HG02798 (cell line): Measurements from ENCODE around the gene NPB.
A peak's percentile ranks its signal among the peaks of the same experiment; 100 is the strongest.

Experiments used
- ATAC-seq: cut with Tn5 transposase; IDR thresholded peaks from one replicate; pipeline ENCODE4 v1.9.1; 2021; ENCODE audit warnings: mild to moderate bottlenecking; ENCODE audit not compliant: unreplicated experiment, poor library complexity

The NPB gene

DNA sequence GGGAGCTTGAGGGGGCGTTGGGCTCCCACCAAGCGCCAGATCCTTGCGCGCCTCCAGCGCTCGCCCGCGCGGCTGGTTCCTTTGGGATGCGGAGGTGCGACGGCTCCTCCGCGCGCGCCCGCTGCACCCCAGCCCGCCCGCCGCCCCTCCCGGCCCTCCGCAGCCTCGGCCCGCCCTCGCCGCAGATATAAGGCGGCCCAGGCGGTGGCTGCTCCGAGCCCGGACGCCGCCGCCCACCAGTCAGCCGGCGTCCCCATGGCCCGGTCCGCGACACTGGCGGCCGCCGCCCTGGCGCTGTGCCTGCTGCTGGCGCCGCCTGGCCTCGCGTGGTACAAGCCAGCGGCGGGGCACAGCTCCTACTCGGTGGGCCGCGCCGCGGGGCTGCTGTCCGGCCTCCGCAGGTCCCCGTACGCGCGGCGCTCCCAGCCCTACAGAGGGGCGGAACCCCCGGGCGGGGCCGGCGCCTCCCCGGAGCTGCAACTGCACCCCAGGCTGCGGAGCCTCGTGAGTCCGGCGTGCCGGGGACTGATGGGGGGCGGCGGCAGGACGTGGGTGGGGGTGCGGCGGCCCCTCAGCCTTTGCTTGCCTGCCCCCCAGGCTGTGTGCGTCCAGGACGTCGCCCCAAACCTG, at the start of gene NPB:
TSS of gene NPB (plus strand) at position 216 of the 630 bp plus-strand sequence. CDS start at position 256, 40 bp downstream.
- ATAC-seq: no peak

DNA sequence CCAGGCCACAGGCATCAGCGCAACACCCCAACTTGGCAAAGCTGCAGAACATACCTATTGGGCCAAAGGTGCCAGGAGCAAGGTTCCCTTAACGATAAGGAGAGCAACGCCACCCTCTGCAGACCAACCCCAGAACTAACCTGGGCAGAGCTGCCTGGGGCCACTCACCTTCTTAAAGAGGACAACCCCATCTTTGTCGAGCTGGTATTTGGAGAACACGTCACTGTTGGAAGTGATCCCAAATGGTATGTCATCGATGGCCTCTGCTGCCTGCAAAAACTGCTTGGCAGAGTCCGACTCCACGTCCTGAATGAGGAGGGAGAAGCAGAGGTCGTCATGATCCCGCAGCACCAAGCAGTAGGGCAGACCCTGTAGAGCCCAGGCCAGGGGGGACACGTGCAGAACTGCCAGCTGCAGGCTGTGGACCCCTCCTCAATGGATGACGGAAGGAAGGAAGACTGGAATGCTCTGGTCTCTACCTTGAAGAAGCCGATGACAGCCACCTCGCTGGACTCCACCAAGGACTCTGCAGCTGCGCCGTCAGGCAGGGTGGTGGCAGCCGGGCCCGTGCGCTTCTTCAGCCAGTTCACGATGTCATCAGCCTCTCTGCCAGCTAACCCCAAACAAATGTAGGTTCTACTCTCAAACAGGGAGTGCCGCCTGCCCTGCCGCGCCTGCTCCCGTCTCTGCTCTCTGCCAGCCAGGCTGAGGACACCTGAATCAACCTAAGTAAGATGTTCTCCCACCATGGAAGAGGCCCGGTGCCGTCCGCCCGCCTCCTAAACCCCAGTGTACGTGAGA, 46.9 kb upstream of the NPB start:
- ATAC-seq: no peak

DNA sequence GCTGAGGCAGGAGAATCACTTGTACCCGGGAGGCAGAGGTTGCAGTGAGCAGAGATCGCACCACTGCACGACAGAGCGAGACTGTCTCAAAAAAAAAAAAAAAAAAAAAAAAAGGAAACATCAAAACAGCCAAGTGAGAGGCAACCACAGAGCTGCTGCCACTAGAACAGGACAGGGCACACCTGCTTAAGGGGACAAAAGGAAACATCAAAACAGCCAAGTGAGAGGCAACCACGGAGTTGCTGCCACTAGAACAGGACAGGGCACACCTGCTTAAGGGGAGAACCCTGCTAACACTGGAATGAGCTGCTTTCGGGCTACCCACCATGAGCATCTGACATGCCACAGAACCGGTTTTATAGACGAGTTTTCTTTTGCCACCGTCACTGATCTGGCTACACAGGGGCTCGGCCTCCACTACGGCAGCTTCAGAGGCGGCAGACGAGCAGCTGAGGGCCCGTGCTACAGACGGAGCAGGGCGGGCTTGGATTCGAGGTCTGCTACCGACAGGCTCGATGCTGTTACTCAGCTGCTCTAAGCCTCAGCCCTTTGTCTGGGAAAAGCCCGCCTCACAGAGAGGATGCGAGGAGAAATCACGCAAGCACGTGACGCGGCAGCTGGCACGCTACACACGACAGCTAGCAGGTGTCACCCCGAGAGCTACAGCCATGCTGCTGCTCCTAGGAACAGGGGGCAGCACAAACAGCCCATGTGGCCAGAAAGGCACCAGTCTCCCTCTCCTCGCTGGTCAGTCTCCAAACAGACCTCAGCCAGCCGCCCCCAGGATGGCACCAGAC, 43.7 kb upstream of the NPB start:
- no peak for ATAC-seq

DNA sequence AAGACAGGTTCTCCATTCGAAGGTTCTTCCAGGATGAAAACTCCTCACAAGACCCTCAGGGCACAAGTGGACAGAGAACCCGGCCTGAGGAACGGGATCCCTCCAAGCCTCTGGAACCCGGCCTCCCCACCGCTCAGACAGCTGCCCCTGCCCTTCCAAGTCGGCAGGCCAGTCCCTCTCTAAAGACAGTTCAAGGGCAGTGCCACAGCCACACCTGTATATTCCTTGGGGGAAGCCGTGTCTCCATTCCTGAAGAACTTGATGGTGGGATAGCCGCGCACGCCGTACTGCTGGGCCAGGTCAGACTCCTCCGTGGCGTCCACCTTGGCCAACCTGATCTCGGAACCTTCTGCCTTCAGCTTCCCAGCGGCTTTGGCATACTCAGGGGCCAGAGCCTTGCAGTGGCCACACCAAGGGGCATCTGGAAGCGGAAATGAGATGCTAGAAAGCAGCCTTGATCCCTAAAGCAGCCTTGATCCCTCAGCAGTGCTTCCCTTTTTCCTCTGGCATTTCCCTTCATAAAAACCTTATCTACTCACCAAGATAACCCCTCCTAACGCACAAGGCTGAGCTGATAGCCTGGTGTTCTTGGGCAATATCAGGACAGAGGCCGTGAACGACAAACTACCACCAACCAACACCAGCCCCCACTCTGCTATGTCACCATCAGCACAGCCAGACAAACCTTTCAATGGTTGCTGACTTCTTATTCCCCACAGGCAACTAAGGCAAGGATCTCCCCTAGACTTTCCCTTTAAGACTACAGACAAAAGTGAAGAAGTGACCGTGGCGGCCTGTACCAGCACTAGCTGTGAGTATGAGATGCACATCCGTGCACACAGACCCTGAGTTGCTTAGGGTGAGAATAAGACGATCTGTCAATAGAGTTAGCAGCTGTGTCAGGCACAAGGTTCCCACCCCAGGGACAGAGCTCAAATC, 42.8 kb upstream of the NPB start:
- no peak for ATAC-seq

GRCh38 chr17:81859906-81860755, 41.9 kb upstream of the NPB start, which contains the start of gene P4HB:
Gene P4HB, minus strand, starts transcription at chr17:81860535. Its CDS starts 64 bp downstream, at chr17:81860471.
- no peak for ATAC-seq

DNA sequence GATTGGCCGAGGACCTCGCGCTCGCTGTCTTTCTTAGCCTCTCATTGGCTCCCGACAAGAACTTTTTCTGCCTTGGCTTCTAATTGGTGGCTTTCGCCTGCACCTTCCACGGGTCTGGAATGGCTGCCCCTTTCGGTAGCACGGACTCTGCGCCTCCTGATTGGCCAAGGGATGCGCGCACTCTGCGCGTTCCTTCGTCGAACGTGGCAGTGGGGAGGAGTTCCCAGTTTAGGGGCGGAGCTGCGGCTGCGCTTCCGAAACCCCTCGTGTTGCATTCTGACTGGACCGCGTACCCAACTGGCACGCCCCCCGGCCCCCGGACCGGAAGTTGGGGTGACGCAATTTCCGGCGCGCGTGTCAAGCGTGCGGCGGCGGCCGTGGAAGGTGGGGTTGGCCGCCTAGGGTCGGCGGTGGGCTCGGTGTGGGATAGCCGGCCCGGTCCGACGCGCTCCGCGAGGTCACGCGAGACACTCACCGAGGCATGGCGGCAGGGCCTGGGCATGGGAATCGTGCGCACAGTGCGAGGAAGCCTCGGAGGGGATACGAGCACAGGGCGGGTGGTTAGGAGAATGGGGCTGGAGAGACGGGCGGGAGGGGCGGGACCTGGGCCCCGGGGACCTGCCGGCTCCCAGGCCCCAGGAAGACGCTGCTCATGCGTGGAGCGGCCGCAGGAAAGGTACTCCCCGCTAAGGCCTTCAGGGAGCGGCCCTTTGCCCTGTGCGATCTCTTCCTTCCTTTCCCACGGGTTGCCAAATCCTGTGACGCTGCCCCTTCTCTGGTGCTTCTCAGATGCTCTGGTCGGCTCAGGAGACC, 41.1 kb upstream of the NPB start:
- ATAC-seq: peak; percentile 80

GRCh38 chr17:81863123-81863675, 38.8 kb upstream of the NPB start:
- no peak for ATAC-seq

DNA sequence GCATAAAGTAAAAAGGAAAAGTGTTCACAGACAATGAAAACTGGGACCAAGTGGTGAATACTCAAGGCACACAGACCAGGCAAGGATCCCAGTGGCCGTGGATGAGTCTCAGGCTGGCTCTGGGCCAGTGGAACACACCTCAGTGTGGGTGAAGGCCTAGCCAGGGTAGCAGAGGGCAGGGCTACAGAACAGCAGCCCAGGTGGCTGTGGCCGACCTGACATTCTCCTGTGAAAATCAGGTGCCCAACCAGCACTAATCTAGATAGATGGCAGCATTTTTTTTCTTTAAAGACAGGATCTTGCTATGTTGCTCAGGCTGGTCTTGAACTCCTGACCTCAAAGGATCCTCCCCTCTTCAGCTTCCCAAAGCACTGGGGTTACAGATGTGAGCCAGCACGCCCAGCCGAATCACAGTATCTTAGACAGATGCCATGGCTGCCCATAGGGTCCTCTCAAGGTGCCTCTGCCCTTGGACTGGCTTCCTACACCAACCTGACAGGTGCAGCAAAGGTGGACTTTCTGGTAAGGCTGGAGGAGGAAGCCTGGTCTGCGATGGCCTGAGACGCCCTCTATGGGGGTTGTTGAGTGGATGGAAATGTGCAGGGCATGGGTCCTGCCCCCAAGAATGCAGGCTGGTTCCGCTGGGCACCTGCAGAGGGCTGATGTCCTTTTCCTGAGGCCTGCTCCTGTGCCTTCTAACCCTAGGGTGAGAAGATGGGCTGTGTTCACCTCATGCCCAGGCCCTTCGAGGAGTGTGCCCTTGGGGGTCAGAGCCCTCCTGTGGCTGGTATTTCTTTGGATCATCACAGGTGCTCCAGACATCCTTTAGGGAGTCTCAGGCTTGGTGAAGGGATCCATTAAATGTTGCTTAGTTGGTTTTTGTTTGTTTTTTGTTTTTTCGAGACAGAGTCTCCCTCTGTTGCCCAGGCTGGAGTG, 37.9 kb upstream of the NPB start:
- no peak for ATAC-seq

GRCh38 chr17:81865358-81865732, 36.7 kb upstream of the NPB start:
- ATAC-seq: no peak

DNA sequence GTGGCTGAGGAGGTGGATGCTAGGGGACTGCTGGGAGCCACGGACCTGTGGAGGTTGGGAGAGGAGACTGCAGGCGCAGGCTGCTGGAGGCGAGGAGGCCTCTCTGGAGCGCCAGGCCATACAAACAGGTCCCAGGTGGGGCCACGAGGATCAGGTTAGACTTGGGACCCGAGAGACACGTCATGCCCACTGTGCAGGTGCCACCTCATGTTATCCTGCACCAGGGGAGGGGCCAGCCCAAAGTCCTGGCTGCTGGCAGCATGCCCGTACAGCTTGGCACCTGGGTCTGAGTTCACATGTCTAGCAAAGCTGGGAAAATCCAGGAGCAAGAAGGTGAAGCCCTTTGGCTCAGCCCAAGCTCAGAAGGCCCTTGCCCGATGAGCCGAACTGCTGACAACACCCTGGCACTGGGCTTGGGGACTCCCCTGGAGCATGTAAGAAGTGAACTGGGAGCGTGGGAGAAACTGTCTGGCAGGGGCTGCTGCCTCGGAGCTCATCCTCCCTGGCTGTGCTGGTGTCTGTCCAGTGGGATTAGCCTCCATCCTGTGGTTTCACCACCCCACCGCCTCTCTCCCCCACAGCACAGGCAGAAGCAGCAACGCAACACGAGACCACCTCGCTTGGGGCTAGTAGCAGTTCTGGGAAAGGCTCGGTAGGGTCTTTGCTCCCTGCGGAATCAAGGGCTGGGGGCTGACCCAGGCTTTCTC, 36.2 kb upstream of the NPB start:
- ATAC-seq: no peak

DNA sequence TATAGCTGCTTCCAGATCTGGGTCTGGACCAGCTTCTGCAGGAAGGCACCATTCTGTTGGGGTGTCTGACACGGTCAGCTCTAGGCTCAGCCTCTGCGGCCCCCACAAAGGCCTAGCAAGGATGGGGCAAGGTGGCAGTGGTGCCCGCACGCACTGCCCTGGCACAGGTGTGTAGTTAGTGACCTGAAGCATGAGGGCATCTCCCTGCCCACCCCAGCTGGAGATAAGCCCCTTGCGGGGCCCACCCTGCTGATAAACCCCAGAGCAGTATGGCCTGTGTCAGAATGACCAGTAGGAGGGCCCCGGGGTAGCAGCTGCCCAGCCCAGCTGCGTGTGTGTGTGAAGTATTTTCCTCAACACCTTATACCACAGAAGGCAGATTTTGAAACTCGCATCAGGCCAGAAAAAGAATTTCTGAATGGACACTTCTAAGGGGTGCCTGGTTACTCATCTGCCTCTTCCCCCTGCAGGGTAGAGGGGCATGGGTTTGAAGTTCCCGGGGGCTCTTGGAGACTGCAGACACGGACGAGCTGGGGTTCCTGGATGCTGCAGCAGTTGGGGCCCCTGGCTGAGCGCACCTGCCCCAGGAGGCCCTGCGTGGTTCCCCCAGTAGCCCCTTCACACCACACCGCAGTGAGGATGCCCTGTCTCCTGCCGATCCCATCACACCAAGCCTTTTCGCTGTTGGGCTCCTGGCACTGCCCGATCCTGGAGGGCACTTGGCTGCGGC, 35.4 kb upstream of the NPB start:
- no peak for ATAC-seq

DNA sequence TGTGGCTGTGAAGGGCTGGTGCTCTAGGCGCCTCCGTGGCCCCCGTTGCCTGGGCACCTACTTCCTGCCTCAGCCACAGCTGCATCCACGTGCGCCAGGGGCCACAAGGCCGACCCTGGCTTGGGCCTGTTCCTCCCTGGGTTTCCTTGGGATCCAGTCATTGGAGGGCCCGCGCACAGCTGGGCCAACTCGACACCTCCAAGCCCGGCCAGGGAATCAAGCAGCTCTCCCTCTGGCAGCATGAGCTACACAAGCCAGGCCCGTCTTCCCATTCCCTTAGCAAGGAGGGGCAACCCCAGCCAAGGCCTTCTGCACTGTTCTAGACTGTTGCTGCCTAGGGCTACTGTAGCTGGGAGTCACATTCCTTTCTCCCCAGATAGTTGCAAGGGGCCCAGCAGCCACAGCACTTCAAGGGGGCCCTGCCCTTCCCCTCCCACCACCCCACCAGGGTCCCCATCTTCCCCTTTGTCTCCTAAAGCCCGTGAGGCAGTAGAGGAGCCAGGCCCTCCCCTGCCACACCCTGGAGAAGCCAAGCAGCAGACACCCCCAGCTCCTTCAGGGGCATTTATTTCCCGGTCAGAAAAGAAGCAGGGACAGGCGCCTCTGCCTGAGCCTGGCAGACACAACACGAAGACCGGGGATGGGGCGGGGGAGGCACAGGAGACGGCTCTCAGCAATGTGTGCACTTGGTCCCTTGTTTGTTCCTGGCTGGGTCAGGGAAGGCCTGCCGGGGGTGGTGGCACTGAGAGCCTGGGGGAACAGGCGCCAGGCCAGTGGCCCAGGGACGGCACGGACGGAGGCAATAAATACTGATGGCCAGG, 34.7 kb upstream of the NPB start:
- no peak for ATAC-seq

GRCh38 chr17:81867991-81868673, 33.9 kb upstream of the NPB start:
- no peak for ATAC-seq

DNA sequence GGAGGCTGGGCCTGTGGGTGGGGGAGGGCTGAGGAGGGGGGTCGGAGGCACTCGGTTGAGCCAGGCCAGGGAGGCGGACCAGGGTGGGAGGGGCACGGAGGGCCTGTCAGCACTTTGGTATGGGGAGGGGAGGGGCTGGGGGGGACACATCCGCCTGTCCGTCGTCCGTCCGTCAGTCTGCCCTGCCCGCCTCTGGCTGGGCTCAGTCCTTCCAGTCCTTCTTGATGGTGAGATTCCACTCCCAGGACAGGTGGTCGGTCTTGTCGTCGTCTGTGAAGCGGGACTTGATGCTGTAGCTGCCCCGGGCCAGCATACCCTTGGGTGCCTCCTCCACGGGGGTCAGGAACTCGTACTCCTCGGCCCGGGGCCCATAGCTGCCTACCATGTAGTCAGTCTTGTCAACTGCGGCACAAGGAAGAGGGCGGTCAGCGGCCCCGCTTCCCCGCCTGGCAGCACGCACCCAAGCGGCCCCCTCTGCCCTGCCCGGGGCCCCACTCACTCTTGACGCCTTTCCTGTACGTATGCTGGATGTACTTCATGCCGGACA, 33.3 kb upstream of the NPB start:
- ATAC-seq: no peak
